ENCODE results near the gene FAM117B. TPM values are rescaled to one million over a fixed set of nuclear protein-coding genes. Genes with fewer than 3 reads are reported as not detected.
"Not testable (repeated sequence)": the region's sequence is repeated elsewhere in the genome, so short reads cannot be mapped to it uniquely, and the experiment has no call there.

The FAM117B gene
- total RNA-seq, 4 donors from 2014 or later: 3.6 to 9.7 (median 4.6) TPM

GRCh38 chr2:202805911-202806310 lies 171.1 kb downstream of the FAM117B start:
- 51 to 68% methylated on average over 5 to 7 of the region's 9 CpGs for WGBS, 2 donors (ENCODE audit: low coverage in 1 of 2)
- not testable (repeated sequence) for H3K36me3 ChIP-seq, H3K27me3 ChIP-seq, H3K9me3 ChIP-seq, H3K4me3 ChIP-seq
- Histone ChIP-seq H3K4me1 (peaks cover 0 to 22% (median 11%) of the 10 kb centered on the region in 3 donors), H3K27ac (peak overlapping the region in 1 of 4 donors; percentile 54)
- peak; percentile 3 for TF ChIP-seq POLR2AphosphoS5 (IDR thresholded peaks at IDR 0.05)
- peak; percentile 71 for ATAC-seq

GRCh38 chr2:202807431-202808138 lies 172.8 kb downstream of the FAM117B start:
- ATAC-seq: peak; percentile 90
- not testable (repeated sequence) for H3K27me3 ChIP-seq, H3K9me3 ChIP-seq, H3K4me3 ChIP-seq
- H3K4me1 ChIP-seq: peaks cover 0 to 22% (median 11%) of the 10 kb centered on the region in 3 donors
- peak overlapping the region; percentile 50 to 73 (median 58) for H3K27ac ChIP-seq
- peak; percentile 52 for TF ChIP-seq POLR2AphosphoS5 (IDR thresholded peaks at IDR 0.05)
- H3K36me3 ChIP-seq: peaks cover 0 to 13% of the 10 kb centered on the region in 2 donors
- no CpG with 5 or more reads among the region's 1 CpG for WGBS, 2 donors (ENCODE audit: low coverage in 1 of 2)

GRCh38 chr2:202808754-202809153 lies 174.0 kb downstream of the FAM117B start:
- WGBS, 2 donors (ENCODE audit: low coverage in 1 of 2): 67 to 89% methylated on average over 1 to 3 of the region's 3 CpGs
- ATAC-seq: no peak
- Histone ChIP-seq H3K27ac (no peak overlapping the region), H3K4me3 (no peak overlapping the region), H3K4me1 (peaks cover 0 to 22% (median 11%) of the 10 kb centered on the region in 3 donors), H3K27me3 (no peaks in the 10 kb centered on the region), H3K9me3 (no peaks in the 10 kb centered on the region), H3K36me3 (peaks cover 0 to 16% of the 10 kb centered on the region in 2 donors)
- no peak for TF ChIP-seq POLR2A (IDR thresholded peaks at IDR 0.05)
- TF ChIP-seq EP300 (IDR thresholded peaks at IDR 0.05): no peak
- no peak for TF ChIP-seq CTCF (IDR thresholded peaks at IDR 0.05)
- TF ChIP-seq POLR2AphosphoS5 (IDR thresholded peaks at IDR 0.05): no peak

GRCh38 chr2:202813387-202813786 lies 178.6 kb downstream of the FAM117B start:
- TF ChIP-seq POLR2AphosphoS5 (IDR thresholded peaks at IDR 0.05) (no peak), CTCF (IDR thresholded peaks at IDR 0.05) (no peak), EP300 (IDR thresholded peaks at IDR 0.05) (no peak), POLR2A (IDR thresholded peaks at IDR 0.05) (no peak)
- peaks cover 0 to 28% (median 17%) of the 10 kb centered on the region in 3 donors for H3K4me1 ChIP-seq
- H3K27me3 ChIP-seq: no peaks in the 10 kb centered on the region
- 83 to 85% methylated on average over 3 of the region's 3 CpGs for WGBS, 2 donors (ENCODE audit: low coverage in 1 of 2)
- no peaks in the 10 kb centered on the region for H3K9me3 ChIP-seq
- no peak overlapping the region for H3K4me3 ChIP-seq
- ATAC-seq: no peak
- no peak overlapping the region for H3K27ac ChIP-seq
- H3K36me3 ChIP-seq: peaks cover 0 to 16% of the 10 kb centered on the region in 2 donors

GRCh38 chr2:202814226-202814625 lies 179.5 kb downstream of the FAM117B start:
- no peak for TF ChIP-seq CTCF (IDR thresholded peaks at IDR 0.05)
- no peak overlapping the region for H3K4me3 ChIP-seq
- H3K27ac ChIP-seq: peak overlapping the region in 2 of 4 donors; percentile 81 to 83
- H3K4me1 ChIP-seq: peaks cover 0 to 27% (median 17%) of the 10 kb centered on the region in 3 donors
- no peak for ATAC-seq
- H3K27me3 ChIP-seq: no peaks in the 10 kb centered on the region
- WGBS, 2 donors (ENCODE audit: low coverage in 1 of 2): 93 to 100% methylated on average over 1 of the region's 1 CpG
- peaks cover 0 to 16% of the 10 kb centered on the region in 2 donors for H3K36me3 ChIP-seq
- no peaks in the 10 kb centered on the region for H3K9me3 ChIP-seq
